B cell (primary cell): ENCODE results near the gene LONRF2. TPM values are rescaled to one million over a fixed set of nuclear protein-coding genes. Genes with fewer than 3 reads are reported as not detected.

Source experiments
- ATAC-seq: fragments of 200-7000 bp; cut with Tn5 transposase; one replicate; pipeline ENCODE4 v1.10.0; 2021; ENCODE audit warnings: low read depth, mild to moderate bottlenecking, moderate number of reproducible peaks, moderate library complexity
- CTCF ChIA-PET: fragments of 350-600 bp; sonication (Branson Sonifier 250); formaldehyde crosslinking; loops from one replicate; lab custom pipeline; 2021; ENCODE audit warnings: antibody characterized with exemption, inconsistent platforms; lab: Charles Lee
- POLR2A ChIA-PET: fragments of 350-600 bp; sonication (Branson Sonifier 250); formaldehyde crosslinking; loops from one replicate; lab custom pipeline; 2021; ENCODE audit warnings: antibody characterized with exemption; lab: Charles Lee
- DNase-seq: peaks from one replicate; pipeline ENCODE4 v3.0.0; 2013
- H2AFZ ChIP-seq: 2 replicates; pipeline ENCODE4 v1.6.1; 2012; ENCODE audit warnings: mild to moderate bottlenecking, low read depth, low read length; ENCODE audit not compliant: insufficient read depth, poor library complexity, severe bottlenecking
- H3K27ac ChIP-seq, 2 donors: 1 replicate in 1 of 2; 2 replicates in 1 of 2; pipeline ENCODE4 v1.5.1; 2012 to 2013; ENCODE audit warnings: low read length in 2 of 2, mild to moderate bottlenecking in 2 of 2, moderate library complexity in 1 of 2
- H3K27me3 ChIP-seq, 4 experiments: fragments of 200-600 bp in 1 of 4; sonication (generic) in 1 of 4; replicated peaks in 1 of 4; 1 replicate in 2 of 4; 2 replicates in 2 of 4; pipeline versions ENCODE4 v1.6.1 to v1.7.0; 2013 to 2016; ENCODE audit warnings: low read length in 3 of 4, mild to moderate bottlenecking in 2 of 4, mixed read lengths in 1 of 4, moderate library complexity in 1 of 4; ENCODE audit not compliant: insufficient read depth in 4 of 4, control insufficient read depth in 3 of 4; ENCODE audit errors: control extremely low read depth in 1 of 4
- H3K36me3 ChIP-seq, 2 experiments: replicated peaks in 1 of 2; 1 replicate in 1 of 2; 2 replicates in 1 of 2; pipeline versions ENCODE4 v1.6.1 to v1.7.1; 2013; ENCODE audit warnings: low read length in 1 of 2; ENCODE audit not compliant: insufficient read depth in 2 of 2, control insufficient read depth in 1 of 2; ENCODE audit errors: control extremely low read depth in 1 of 2, extremely low read depth in 1 of 2
- H3K4me1 ChIP-seq, 2 donors: fragments of 200-600 bp in 1 of 2; sonication (generic) in 1 of 2; 1 replicate in 1 of 2; 2 replicates in 1 of 2; pipeline versions ENCODE4 v1.5.1 to v1.6.1; 2013 to 2017; ENCODE audit warnings: low read length in 2 of 2; ENCODE audit not compliant: control insufficient read depth in 2 of 2, insufficient read depth in 2 of 2
- H3K4me2 ChIP-seq: replicated peaks from 2 replicates; pipeline ENCODE3; 2012; ENCODE audit warnings: mild to moderate bottlenecking, low read depth, low read length; ENCODE audit not compliant: poor library complexity, severe bottlenecking
- H3K4me3 ChIP-seq, 5 experiments: fragments of 200-600 bp in 1 of 5; sonication (generic) in 1 of 5; 1 replicate in 3 of 5; 2 replicates in 2 of 5; pipeline versions ENCODE4 v1.5.1 to v1.7.0; 2011 to 2016; ENCODE audit warnings: low read length in 4 of 5, mild to moderate bottlenecking in 4 of 5, low read depth in 2 of 5, control low read depth in 1 of 5, moderate library complexity in 1 of 5; ENCODE audit not compliant: insufficient read depth in 1 of 5; ENCODE audit errors: control extremely low read depth in 1 of 5, extremely low read depth in 1 of 5
- H3K79me2 ChIP-seq: fragments of 200-600 bp; sonication (generic); one replicate; pipeline ENCODE4 v1.6.0; 2016; ENCODE audit warnings: low read length; ENCODE audit not compliant: control insufficient read depth, insufficient read depth
- H3K9ac ChIP-seq: fragments of 200-600 bp; sonication (generic); 2 replicates; pipeline ENCODE4 v1.6.1; 2017; ENCODE audit warnings: mild to moderate bottlenecking, low read length, moderate library complexity
- H3K9me3 ChIP-seq, 3 donors: one replicate each; pipeline versions ENCODE4 v1.6.1 to v1.7.1; 2013; ENCODE audit warnings: low read length in 2 of 3; ENCODE audit not compliant: control insufficient read depth in 2 of 3, insufficient read depth in 1 of 3; ENCODE audit errors: control extremely low read depth in 1 of 3
- H4K20me1 ChIP-seq: 2 replicates; pipeline ENCODE4 v1.6.0; 2012; ENCODE audit warnings: mild to moderate bottlenecking, low read length; ENCODE audit not compliant: insufficient read depth, control insufficient read depth, poor library complexity, severe bottlenecking
- H3K27ac Mint-ChIP-seq: one replicate; pipeline ENCODE4 v1.8.0; 2021; ENCODE audit warnings: mixed read lengths
- H3K27me3 Mint-ChIP-seq: one replicate; pipeline ENCODE4 v1.8.0; 2021; ENCODE audit warnings: mixed read lengths
- H3K4me1 Mint-ChIP-seq: one replicate; pipeline ENCODE4 v1.8.0; 2021; ENCODE audit warnings: mixed read lengths
- H3K4me3 Mint-ChIP-seq: one replicate; pipeline ENCODE4 v1.8.0; 2021; ENCODE audit warnings: mixed read lengths
- H3K9me3 Mint-ChIP-seq: one replicate; pipeline ENCODE4 v1.8.0; 2022; ENCODE audit warnings: mixed read lengths; ENCODE audit not compliant: insufficient read depth
- CTCF ChIP-seq: fragments of 200-600 bp; IDR thresholded peaks from one replicate; pipeline ENCODE4 v1.8.0; 2022; ENCODE audit warnings: antibody characterized with exemption, mild to moderate bottlenecking
- EZH2 ChIP-seq: IDR thresholded peaks from 2 replicates; pipeline ENCODE4 v1.6.1; 2012; ENCODE audit warnings: borderline replicate concordance, low read depth, mild to moderate bottlenecking, moderate library complexity, low read length; ENCODE audit not compliant: insufficient read depth, poor library complexity, severe bottlenecking
- WGBS: methylation state at CpG from one replicate; pipeline ENCODE4 v1.1.5; 2013; ENCODE audit warnings: missing lambda C conversion rate; ENCODE audit not compliant: insufficient coverage; 5-methylcytosine and 5-hydroxymethylcytosine counted together
- intact Hi-C: fragments of 100-400 bp; cut with micrococcal nuclease; formaldehyde crosslinking; loops from one replicate; pipeline ENCODE4 v1.10.0; 2022
- polyA plus RNA-seq: library from polyadenylated mRNA; depleted of rRNA; stranded (reverse); fragments of >200 nt; gene quantifications from 2 replicates; pipeline ENCODE4 v1.2.3, GENCODE V29; 2012
- total RNA-seq, 2 donors: library from RNA; stranded (reverse); fragments of 120-200 nt in 1 of 2; gene quantifications; 1 replicate in 1 of 2; 2 replicates in 1 of 2; pipeline versions ENCODE4 v1.2.3 to v1.2.4, GENCODE V29; 2013 to 2022

The LONRF2 gene
- total and polyA plus RNA-seq, 2 donors (not counting 1 experiment from before 2014, with no cell fraction given) = 0.32 TPM; not detected in 1

DNA sequence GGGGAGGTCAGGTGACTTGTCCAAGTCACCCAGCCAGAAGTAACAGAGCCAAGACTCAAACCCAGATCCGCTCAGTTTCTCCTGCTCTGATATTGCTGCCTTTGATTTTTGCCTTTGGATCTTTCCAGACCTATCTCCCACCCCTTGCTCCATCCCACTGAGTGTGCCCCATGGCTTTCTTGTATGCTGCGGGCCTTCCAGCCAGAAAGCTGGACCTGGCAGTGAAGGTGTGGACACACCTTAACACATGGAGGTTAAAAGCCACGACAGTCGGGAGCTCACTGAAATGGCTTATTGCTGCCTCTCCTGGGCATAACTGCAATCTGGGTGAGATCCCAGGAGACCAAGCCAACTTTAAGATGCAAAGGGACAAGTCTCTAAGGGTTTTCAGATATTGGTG is 86.7 kb downstream of the LONRF2 start:
- intact Hi-C loops = loop anchor here (1.0 kb wide), 4 partner anchors 8 to 125 kb away; partner anchors contain the start of gene AFF3
- Histone ChIP-seq H3K4me3 (peak overlapping the region in 2 of 5 experiments; percentile 2 to 21), H3K27ac (peak overlapping the region; percentile 56 to 79)

More for the DNA sequence above, 86.7 kb downstream of the LONRF2 start:
- Histone ChIP-seq H3K79me2 (peaks cover 20% of the 10 kb centered on the region), H2AFZ (peak overlapping the region; percentile 16), H3K36me3 (no peaks in the 10 kb centered on the region), H3K4me2 (peak overlapping the region; percentile 66), H3K9me3 (no peaks in the 10 kb centered on the region), H3K27me3 (no peaks in the 10 kb centered on the region), H3K4me1 (peaks cover 51 to 54% of the 10 kb centered on the region in 2 donors), H3K9ac (peak overlapping the region; percentile 45), H4K20me1 (peaks cover 4% of the 10 kb centered on the region)
- Mint-ChIP-seq H3K27ac (peak overlapping the region; percentile 94), H3K27me3 (peaks cover 2% of the 10 kb centered on the region), H3K4me1 (peaks cover 63% of the 10 kb centered on the region), H3K9me3 (no peaks in the 10 kb centered on the region), H3K4me3 (peak overlapping the region; percentile 81)
- ATAC-seq (no peak), DNase-seq (no peak)
- CTCF ChIA-PET = interaction anchor here (0.7 to 4.1 kb wide), 13 partner anchors 9 to 146 kb away, joined by 3 to 38 read pairs (median 5); partner anchors contain the start of gene AFF3
- POLR2A ChIA-PET = interaction anchor here (1.0 to 3.1 kb wide), 9 partner anchors 12 to 125 kb away, joined by 3 to 55 read pairs (median 8); partner anchors contain the start of gene AFF3
- no peak for TF ChIP-seq CTCF
- TF ChIP-seq EZH2 = no peak
- WGBS = 61% methylated on average over 4 of the region's 4 CpGs
